ENCODE results near the gene BLOC1S6. TPM values are rescaled to one million over a fixed set of nuclear protein-coding genes. Genes with fewer than 3 reads are reported as not detected.

BLOC1S6 gene
- total and polyA plus RNA-seq, 9 of the 15 experiments (the other 6 are each of a cell fraction or from before 2014, with no cell fraction given) = 18.2 to 72.4 (median 38.4) TPM

DNA sequence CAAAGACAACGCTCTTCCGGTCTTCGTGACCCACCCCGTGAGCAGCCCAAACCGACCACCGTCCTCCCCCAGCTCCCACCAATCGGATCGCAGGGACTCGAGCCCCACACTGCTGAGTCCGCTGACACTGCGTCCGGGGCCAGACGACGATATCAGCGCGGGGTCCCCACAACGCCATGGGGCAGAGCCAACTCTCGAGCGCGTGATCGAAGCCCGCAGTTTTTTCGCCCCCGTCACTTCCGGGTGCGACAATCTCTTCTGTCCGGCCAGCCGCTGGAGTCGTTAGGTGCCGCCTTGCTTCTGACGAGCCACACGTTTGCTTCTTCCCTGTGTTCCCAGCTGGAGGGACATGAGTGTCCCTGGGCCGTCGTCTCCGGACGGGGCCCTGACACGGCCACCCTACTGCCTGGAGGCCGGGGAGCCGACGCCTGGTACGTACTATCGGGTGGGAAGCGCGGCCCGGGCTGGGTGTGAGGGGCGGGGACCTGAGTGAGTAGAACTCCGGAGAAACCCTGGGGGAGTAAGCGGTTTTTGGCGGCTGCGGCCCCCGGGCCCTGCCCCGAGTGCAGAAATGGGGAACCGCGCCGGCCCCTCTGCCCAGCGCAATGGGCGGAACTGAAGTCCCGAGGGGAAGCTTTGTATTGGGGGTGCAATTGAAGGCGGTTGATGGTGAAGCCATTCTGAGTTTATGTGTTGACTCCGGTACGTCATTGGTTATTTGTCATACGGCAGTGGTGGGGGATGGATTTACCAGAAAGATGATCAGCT lies at the start of gene BLOC1S6 (continued):
- TF ChIP-seq, protein P1, sequence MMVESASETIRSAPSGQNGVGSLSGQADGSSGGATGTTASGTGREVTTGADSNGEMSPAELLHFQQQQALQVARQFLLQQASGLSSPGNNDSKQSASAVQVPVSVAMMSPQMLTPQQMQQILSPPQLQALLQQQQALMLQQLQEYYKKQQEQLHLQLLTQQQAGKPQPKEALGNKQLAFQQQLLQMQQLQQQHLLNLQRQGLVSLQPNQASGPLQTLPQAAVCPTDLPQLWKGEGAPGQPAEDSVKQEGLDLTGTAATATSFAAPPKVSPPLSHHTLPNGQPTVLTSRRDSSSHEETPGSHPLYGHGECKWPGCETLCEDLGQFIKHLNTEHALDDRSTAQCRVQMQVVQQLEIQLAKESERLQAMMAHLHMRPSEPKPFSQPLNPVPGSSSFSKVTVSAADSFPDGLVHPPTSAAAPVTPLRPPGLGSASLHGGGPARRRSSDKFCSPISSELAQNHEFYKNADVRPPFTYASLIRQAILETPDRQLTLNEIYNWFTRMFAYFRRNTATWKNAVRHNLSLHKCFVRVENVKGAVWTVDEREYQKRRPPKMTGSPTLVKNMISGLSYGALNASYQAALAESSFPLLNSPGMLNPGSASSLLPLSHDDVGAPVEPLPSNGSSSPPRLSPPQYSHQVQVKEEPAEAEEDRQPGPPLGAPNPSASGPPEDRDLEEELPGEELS (CRISPR knock-in tag; IDR thresholded peaks at IDR 0.05; ENCODE audit: borderline replicate concordance) = 0 out of 2 replicates have a peak, but pooled peaks have one; percentile 42
- no peak for TF ChIP-seq SMAD2 (IDR thresholded peaks at IDR 0.05; ENCODE audit: low read depth, low read length)
- 0 out of 2 replicates have a peak, but pooled peaks have one; percentile 7 for TF ChIP-seq CBFA2T3 (IDR thresholded peaks at IDR 0.05)
- TF ChIP-seq LARP7 (IDR thresholded peaks at IDR 0.05) = no peak
- TF ChIP-seq ZSCAN32 (CRISPR knock-in tag; IDR thresholded peaks at IDR 0.05) = no peak
- TF ChIP-seq OTX1 (CRISPR knock-in tag; IDR thresholded peaks at IDR 0.05) = no peak
- TF ChIP-seq, protein P2, sequence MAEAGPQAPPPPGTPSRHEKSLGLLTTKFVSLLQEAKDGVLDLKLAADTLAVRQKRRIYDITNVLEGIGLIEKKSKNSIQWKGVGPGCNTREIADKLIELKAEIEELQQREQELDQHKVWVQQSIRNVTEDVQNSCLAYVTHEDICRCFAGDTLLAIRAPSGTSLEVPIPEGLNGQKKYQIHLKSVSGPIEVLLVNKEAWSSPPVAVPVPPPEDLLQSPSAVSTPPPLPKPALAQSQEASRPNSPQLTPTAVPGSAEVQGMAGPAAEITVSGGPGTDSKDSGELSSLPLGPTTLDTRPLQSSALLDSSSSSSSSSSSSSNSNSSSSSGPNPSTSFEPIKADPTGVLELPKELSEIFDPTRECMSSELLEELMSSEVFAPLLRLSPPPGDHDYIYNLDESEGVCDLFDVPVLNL (CRISPR knock-in tag; IDR thresholded peaks at IDR 0.05; ENCODE audit: low read depth) = no peak
- no peak for TF ChIP-seq THRAP3 (IDR thresholded peaks at IDR 0.05; ENCODE audit: borderline replicate concordance)
- no peak for TF ChIP-seq ZNF133 (CRISPR knock-in tag; IDR thresholded peaks at IDR 0.05)
- TF ChIP-seq PHB (CRISPR knock-in tag; IDR thresholded peaks at IDR 0.05) = no peak
- TF ChIP-seq ZC3H8 (IDR thresholded peaks at IDR 0.05) = 0 out of 2 replicates have a peak, but pooled peaks have one; percentile 74
- peak; percentile 79 for TF ChIP-seq POLR2H (tag; IDR thresholded peaks at IDR 0.05; ENCODE audit: low read depth)
- TF ChIP-seq C11orf30 (IDR thresholded peaks at IDR 0.05; ENCODE audit: low read depth) = peak; percentile 93
- no peak for TF ChIP-seq DNMT1 (IDR thresholded peaks at IDR 0.05)
- TF ChIP-seq, protein P3, sequence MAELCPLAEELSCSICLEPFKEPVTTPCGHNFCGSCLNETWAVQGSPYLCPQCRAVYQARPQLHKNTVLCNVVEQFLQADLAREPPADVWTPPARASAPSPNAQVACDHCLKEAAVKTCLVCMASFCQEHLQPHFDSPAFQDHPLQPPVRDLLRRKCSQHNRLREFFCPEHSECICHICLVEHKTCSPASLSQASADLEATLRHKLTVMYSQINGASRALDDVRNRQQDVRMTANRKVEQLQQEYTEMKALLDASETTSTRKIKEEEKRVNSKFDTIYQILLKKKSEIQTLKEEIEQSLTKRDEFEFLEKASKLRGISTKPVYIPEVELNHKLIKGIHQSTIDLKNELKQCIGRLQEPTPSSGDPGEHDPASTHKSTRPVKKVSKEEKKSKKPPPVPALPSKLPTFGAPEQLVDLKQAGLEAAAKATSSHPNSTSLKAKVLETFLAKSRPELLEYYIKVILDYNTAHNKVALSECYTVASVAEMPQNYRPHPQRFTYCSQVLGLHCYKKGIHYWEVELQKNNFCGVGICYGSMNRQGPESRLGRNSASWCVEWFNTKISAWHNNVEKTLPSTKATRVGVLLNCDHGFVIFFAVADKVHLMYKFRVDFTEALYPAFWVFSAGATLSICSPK (IDR thresholded peaks at IDR 0.05; ENCODE audit: borderline replicate concordance) = no peak
- TF ChIP-seq EWSR1 (IDR thresholded peaks at IDR 0.05; ENCODE audit: borderline replicate concordance, low read depth, partially characterized antibody) = no peak
- TF ChIP-seq TCF15 (CRISPR knock-in tag; IDR thresholded peaks at IDR 0.05) = no peak
- TF ChIP-seq SMARCE1 (IDR thresholded peaks at IDR 0.05) = no peak
- TF ChIP-seq MTA3 (IDR thresholded peaks at IDR 0.05; ENCODE audit: borderline replicate concordance) = peak; percentile 85; the same call in 1 of the 2 replicates
- peak; percentile 51; the same call in 1 of the 2 replicates for TF ChIP-seq CTBP1 (IDR thresholded peaks at IDR 0.05; ENCODE audit: borderline replicate concordance)
- no peak for TF ChIP-seq MTF1 (CRISPR knock-in tag; IDR thresholded peaks at IDR 0.05; ENCODE audit: borderline replicate concordance)
- TF ChIP-seq, protein P4, sequence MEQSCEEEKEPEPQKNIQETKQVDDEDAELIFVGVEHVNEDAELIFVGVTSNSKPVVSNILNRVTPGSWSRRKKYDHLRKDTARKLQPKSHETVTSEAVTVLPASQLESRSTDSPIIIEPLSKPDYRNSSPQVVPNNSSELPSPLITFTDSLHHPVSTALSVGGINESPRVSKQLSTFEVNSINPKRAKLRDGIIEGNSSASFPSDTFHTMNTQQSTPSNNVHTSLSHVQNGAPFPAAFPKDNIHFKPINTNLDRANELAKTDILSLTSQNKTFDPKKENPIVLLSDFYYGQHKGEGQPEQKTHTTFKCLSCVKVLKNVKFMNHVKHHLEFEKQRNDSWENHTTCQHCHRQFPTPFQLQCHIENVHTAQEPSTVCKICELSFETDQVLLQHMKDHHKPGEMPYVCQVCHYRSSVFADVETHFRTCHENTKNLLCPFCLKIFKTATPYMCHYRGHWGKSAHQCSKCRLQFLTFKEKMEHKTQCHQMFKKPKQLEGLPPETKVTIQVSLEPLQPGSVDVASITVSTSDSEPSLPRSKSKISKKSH (CRISPR knock-in tag; IDR thresholded peaks at IDR 0.05) = no peak
- no peak for TF ChIP-seq NCOA2 (IDR thresholded peaks at IDR 0.05; ENCODE audit: partially characterized antibody in 2 of 2)

Data from K562 (cell line).